HepG2 (cell line): ENCODE measurements around the gene SIGMAR1. TPM values are rescaled to one million over a fixed set of nuclear protein-coding genes. Genes with fewer than 3 reads are reported as not detected.
A peak's percentile ranks its signal among the peaks of the same experiment; 100 is the strongest.

ENCODE experiments used
- ATAC-seq: fragments of 200-7000 bp; cut with Tn5 transposase; 3 replicates; pipeline ENCODE4 v1.9.1; 2020; ENCODE audit warnings: mild to moderate bottlenecking, moderate library complexity
- BruUV-seq: library from RNA; stranded (reverse); fragments of 400-500 nt; replicated peaks from 2 replicates; lab custom pipeline; 2021; lab: Mats Ljungman, UMichigan
- CTCF ChIA-PET: fragments of 300-600 bp; formaldehyde crosslinking; extraction: SDS; loops from one replicate; lab custom pipeline; 2021; ENCODE audit warnings: low total read pairs, inconsistent platforms, low intra/inter-chr PET ratio; lab: Yijun Ruan, JAX
- POLR2A ChIA-PET: fragments of 350-600 bp; sonication (Branson Sonifier 250); formaldehyde crosslinking; loops from one replicate; lab custom pipeline; 2020; ENCODE audit warnings: antibody characterized with exemption, inconsistent platforms; lab: Yijun Ruan, JAX
- DNase-seq: peaks from one replicate; pipeline ENCODE4 v3.0.0-alpha.2; 2015; ENCODE audit warnings: low spot score
- FAIRE-seq: peaks from 3 replicates; lab custom pipeline; 2011; peaks lifted over from hg19 to GRCh38; lab: Jason Lieb, UNC
- H2AFZ ChIP-seq: one replicate; pipeline ENCODE4 v1.6.1; 2011; ENCODE audit warnings: low read length, inconsistent platforms
- H3K27ac ChIP-seq: fragments of 300-600 bp; 3 replicates; pipeline ENCODE4 v1.8.0; 2011; ENCODE audit warnings: mixed run types, mild to moderate bottlenecking, mixed read lengths, low read length, inconsistent platforms; ENCODE audit not compliant: insufficient read depth; ENCODE audit errors: extremely low read length
- H3K27me3 ChIP-seq, 2 experiments: fragments of 200-600 bp in 1 of 2; 2 replicates in 1 of 2; 3 replicates in 1 of 2; pipeline versions ENCODE4 v1.6.0 to v1.8.0; 2011; ENCODE audit warnings: low read length in 2 of 2, mild to moderate bottlenecking in 2 of 2, moderate library complexity in 2 of 2, inconsistent platforms in 1 of 2; ENCODE audit not compliant: insufficient read depth in 2 of 2, control insufficient read depth in 1 of 2
- H3K36me3 ChIP-seq, 2 experiments: fragments of 200-600 bp in 1 of 2; replicated peaks in 1 of 2; 2 replicates in 1 of 2; 3 replicates in 1 of 2; pipeline versions ENCODE4 v1.5.1 to v1.8.0; 2011; ENCODE audit warnings: low read length in 2 of 2, inconsistent platforms in 1 of 2; ENCODE audit not compliant: insufficient read depth in 2 of 2, control insufficient read depth in 1 of 2
- H3K4me1 ChIP-seq: 2 replicates; pipeline ENCODE4 v1.5.1; 2012; ENCODE audit warnings: low read length, inconsistent platforms; ENCODE audit not compliant: insufficient read depth
- H3K4me2 ChIP-seq: 2 replicates; pipeline ENCODE4 v1.6.0; 2011; ENCODE audit warnings: low read depth, low read length, inconsistent platforms
- H3K4me3 ChIP-seq, 3 experiments: fragments of 200-600 bp in 1 of 3; sonication (generic), shearing (Covaris generic) in 1 of 3; replicated peaks in 1 of 3; 2 replicates each; pipeline ENCODE4 v1.5.1; 2011 to 2016; ENCODE audit warnings: low read length in 3 of 3, inconsistent platforms in 2 of 3, low read depth in 2 of 3, mild to moderate bottlenecking in 2 of 3, control low read depth in 1 of 3, mixed read lengths in 1 of 3; ENCODE audit not compliant: insufficient read depth in 1 of 3
- H3K79me2 ChIP-seq: one replicate; pipeline ENCODE4 v1.6.1; 2011; ENCODE audit warnings: low read length, inconsistent platforms; ENCODE audit not compliant: insufficient read depth
- H3K9ac ChIP-seq: 2 replicates; pipeline ENCODE4 v1.6.0; 2011; ENCODE audit warnings: mild to moderate bottlenecking, low read depth, low read length, inconsistent platforms; ENCODE audit not compliant: insufficient read depth
- H3K9me3 ChIP-seq: 2 replicates; pipeline ENCODE4 v1.5.1; 2012; ENCODE audit warnings: mild to moderate bottlenecking, low read length
- H4K20me1 ChIP-seq: 2 replicates; pipeline ENCODE4 v1.6.0; 2011; ENCODE audit warnings: inconsistent platforms, mild to moderate bottlenecking, low read length, moderate library complexity; ENCODE audit not compliant: insufficient read depth
- ARID3A ChIP-seq: IDR thresholded peaks from 2 replicates; pipeline ENCODE4 v1.6.1; 2012; ENCODE audit warnings: low read depth, low read length, improper control_type of control experiment
- POLR2AphosphoS5 ChIP-seq: IDR thresholded peaks from 2 replicates; pipeline ENCODE4 v1.6.1; 2012; ENCODE audit warnings: low read depth, low read length
- WGBS: methylation state at CpG from one replicate; pipeline ENCODE4 v1.1.6; 2017; ENCODE audit warnings: low lambda C conversion rate; 5-methylcytosine and 5-hydroxymethylcytosine counted together
- in situ Hi-C: cut with HindIII; loops from 2 replicates; pipeline ENCODE4 v1.10.0; 2017; ENCODE audit warnings: low pct_unique_long_range_greater_than_20kb; ENCODE audit not compliant: extremely low pct_ligation_motif_present
- intact Hi-C: fragments of 100-400 bp; cut with micrococcal nuclease; formaldehyde crosslinking; loops from one replicate; pipeline ENCODE4 v1.10.0; 2022; ENCODE audit not compliant: unreplicated experiment
- polyA plus RNA-seq, 8 experiments: library from polyadenylated mRNA; depleted of rRNA in 3 of 8; stranded (reverse) in 7 of 8; unstranded in 1 of 8; fragments of >200 nt; fragmentation: Illumina TruSeq in 4 of 8; extraction: Trizol in 4 of 8; gene quantifications; 2 replicates each; pipeline versions ENCODE4 v1.2.1 to v1.2.3, GENCODE V29; 2011 to 2016; ENCODE audit warnings: low read depth in 4 of 8, missing spikeins in 1 of 8, mixed read lengths in 1 of 8; ENCODE audit not compliant: insufficient read depth in 1 of 8
- total RNA-seq, 5 experiments: library from RNA; depleted of rRNA; stranded (reverse); fragments of >200 nt; fragmentation: Illumina TruSeq; extraction: Trizol; gene quantifications; 2 replicates each; pipeline ENCODE4 v1.2.3, GENCODE V29; 2016; ENCODE audit warnings: low read depth in 1 of 5

SIGMAR1 gene
- total and polyA plus RNA-seq, 2 of the 13 experiments (the other 11 are each of a cell fraction or from before 2014, with no cell fraction given) = 38.9 to 60.8 TPM

- BruUV-seq = TSS peak; percentile 55
- in situ Hi-C loops (no loop called here), intact Hi-C loops (loop anchor here (1.0 kb wide), 1 partner anchor 22 kb away; the partner anchor contains the start of gene RPP25L)
- Histone ChIP-seq H2AFZ (no peak overlapping the region), H3K9ac (no peak overlapping the region), H3K27me3 (no peaks in the 10 kb centered on the region; a peak in 1 of 5 replicates), H3K36me3 (peaks cover 3 to 4% of the 10 kb centered on the region in 2 experiments; a peak in 3 of 5 replicates), H3K4me3 (no peak overlapping the region), H3K4me2 (no peak overlapping the region), H3K79me2 (peaks cover 14% of the 10 kb centered on the region), H3K9me3 (no peaks in the 10 kb centered on the region), H4K20me1 (no peaks in the 10 kb centered on the region), H3K4me1 (peaks cover 58% of the 10 kb centered on the region), H3K27ac (no peak overlapping the region)
- FAIRE-seq = no peak
- ChIA-PET CTCF (interaction anchor here (0.5 to 4.5 kb wide), 8 partner anchors 12 to 900 kb away, joined by 3 to 54 read pairs (median 7); partner anchors contain the start of genes GALT and RPP25L), POLR2A (interaction anchor here (0.7 to 6.9 kb wide), 6 partner anchors 8 to 28 kb away, joined by 3 to 100 read pairs (median 4); partner anchors contain the start of genes DCTN3, GALT, IL11RA and RPP25L)
- WGBS = 100% methylated on average over 3 of the region's 3 CpGs
- ATAC-seq = no peak
- no peak for TF ChIP-seq ARID3A
- peak; percentile 17; the same call in 1 of the 2 replicates for TF ChIP-seq POLR2AphosphoS5
- DNase-seq = no peak
Observed at GRCh38 chr9:34634551-34635248, 2.9 kb downstream of the SIGMAR1 start.
